ENCODE results near the gene LCORL. TPM values are rescaled to one million over a fixed set of nuclear protein-coding genes. Genes with fewer than 3 reads are reported as not detected.
"Not testable (repeated sequence)": the region's sequence is repeated elsewhere in the genome, so short reads cannot be mapped to it uniquely, and the experiment has no call there.

LCORL gene
- total and polyA plus RNA-seq, 12 donors = 2.6 to 28.8 (median 16.2) TPM

- WGBS, 4 donors = 89 to 96% (median 92%) methylated on average over 1 of the region's 1 CpG
Measured at GRCh38 chr4:18042012-18042411, 20.5 kb upstream of the LCORL start.

GRCh38 chr4:18041114-18041513 is 19.6 kb upstream of the LCORL start:
- no peaks in the 10 kb centered on the region for H3K9me3 ChIP-seq (replicated peaks in 1 of 3)
- 87 to 94% (median 88%) methylated on average over 2 of the region's 2 CpGs for WGBS, 4 donors
- no peaks in the 10 kb centered on the region for H3K36me3 ChIP-seq (replicated peaks in 1 of 2)
- H3K27ac ChIP-seq = no peak overlapping the region
- TF ChIP-seq CTCF (IDR thresholded peaks at IDR 0.05) = no peak
- TF ChIP-seq POLR2A (IDR thresholded peaks at IDR 0.05) = no peak
- H3K4me3 ChIP-seq = no peak overlapping the region
- H3K27me3 ChIP-seq = no peaks in the 10 kb centered on the region
- no peak for DNase-seq
- intact Hi-C loops (cut with DNase I) = no loop called here
- H3K4me1 ChIP-seq (replicated peaks in 1 of 2) = no peaks in the 10 kb centered on the region

More at GRCh38 chr4:18042012-18042411, 20.5 kb upstream of the LCORL start:
- Histone ChIP-seq H3K4me3 (no peak overlapping the region), H3K27me3 (no peaks in the 10 kb centered on the region), H3K27ac (no peak overlapping the region), H3K9me3 (replicated peaks in 1 of 3) (no peaks in the 10 kb centered on the region), H3K36me3 (replicated peaks in 1 of 2) (no peaks in the 10 kb centered on the region), H3K4me1 (replicated peaks in 1 of 2) (no peaks in the 10 kb centered on the region)
- no peak for DNase-seq
- TF ChIP-seq CTCF (IDR thresholded peaks at IDR 0.05) (no peak), POLR2A (IDR thresholded peaks at IDR 0.05) (no peak)
- intact Hi-C loops (cut with DNase I) = no loop called here

- WGBS, 4 donors = 80 to 89% (median 85%) methylated on average over 2 of the region's 2 CpGs
- no peak for DNase-seq
- no peaks in the 10 kb centered on the region for H3K36me3 ChIP-seq (replicated peaks in 1 of 2)
Measured at GRCh38 chr4:18039113-18039512, 17.6 kb upstream of the LCORL start.

GRCh38 chr4:18036369-18036768 is 14.8 kb upstream of the LCORL start:
- WGBS, 4 donors = 83 to 87% (median 86%) methylated on average over 10 of the region's 10 CpGs
- intact Hi-C loops (cut with DNase I) = not testable (repeated sequence)

More at GRCh38 chr4:18039113-18039512, 17.6 kb upstream of the LCORL start:
- intact Hi-C loops (cut with DNase I) = no loop called here
- Histone ChIP-seq H3K27ac (no peak overlapping the region), H3K4me3 (no peak overlapping the region), H3K9me3 (replicated peaks in 1 of 3) (no peaks in the 10 kb centered on the region), H3K4me1 (replicated peaks in 1 of 2) (no peaks in the 10 kb centered on the region), H3K27me3 (no peaks in the 10 kb centered on the region)
- TF ChIP-seq CTCF (IDR thresholded peaks at IDR 0.05) = no peak
- no peak for TF ChIP-seq POLR2A (IDR thresholded peaks at IDR 0.05)

GRCh38 chr4:18034099-18034498 is 12.5 kb upstream of the LCORL start:
- intact Hi-C loops (cut with DNase I) = no loop called here
- TF ChIP-seq POLR2A (IDR thresholded peaks at IDR 0.05) = no peak
- WGBS, 4 donors = 70 to 77% (median 73%) methylated on average over 2 of the region's 2 CpGs
- H3K27me3 ChIP-seq = no peaks in the 10 kb centered on the region
- no peaks in the 10 kb centered on the region for H3K36me3 ChIP-seq (replicated peaks in 1 of 2)
- no peak for DNase-seq
- H3K9me3 ChIP-seq (replicated peaks in 1 of 3) = no peaks in the 10 kb centered on the region
- no peak overlapping the region for H3K4me3 ChIP-seq
- H3K4me1 ChIP-seq (replicated peaks in 1 of 2) = no peaks in the 10 kb centered on the region
- no peak overlapping the region for H3K27ac ChIP-seq

More at GRCh38 chr4:18036369-18036768, 14.8 kb upstream of the LCORL start:
- H3K4me1 ChIP-seq (replicated peaks in 1 of 2); H3K9me3 ChIP-seq (replicated peaks in 1 of 3); H3K27ac ChIP-seq; DNase-seq; H3K36me3 ChIP-seq (replicated peaks in 1 of 2); H3K27me3 ChIP-seq; H3K4me3 ChIP-seq: not testable (repeated sequence)
